ENCODE measurements around the gene DEAF1.

GRCh38 chr11:601573-602245 lies 93.3 kb downstream of the DEAF1 start:
- TF ChIP-seq, protein P1, sequence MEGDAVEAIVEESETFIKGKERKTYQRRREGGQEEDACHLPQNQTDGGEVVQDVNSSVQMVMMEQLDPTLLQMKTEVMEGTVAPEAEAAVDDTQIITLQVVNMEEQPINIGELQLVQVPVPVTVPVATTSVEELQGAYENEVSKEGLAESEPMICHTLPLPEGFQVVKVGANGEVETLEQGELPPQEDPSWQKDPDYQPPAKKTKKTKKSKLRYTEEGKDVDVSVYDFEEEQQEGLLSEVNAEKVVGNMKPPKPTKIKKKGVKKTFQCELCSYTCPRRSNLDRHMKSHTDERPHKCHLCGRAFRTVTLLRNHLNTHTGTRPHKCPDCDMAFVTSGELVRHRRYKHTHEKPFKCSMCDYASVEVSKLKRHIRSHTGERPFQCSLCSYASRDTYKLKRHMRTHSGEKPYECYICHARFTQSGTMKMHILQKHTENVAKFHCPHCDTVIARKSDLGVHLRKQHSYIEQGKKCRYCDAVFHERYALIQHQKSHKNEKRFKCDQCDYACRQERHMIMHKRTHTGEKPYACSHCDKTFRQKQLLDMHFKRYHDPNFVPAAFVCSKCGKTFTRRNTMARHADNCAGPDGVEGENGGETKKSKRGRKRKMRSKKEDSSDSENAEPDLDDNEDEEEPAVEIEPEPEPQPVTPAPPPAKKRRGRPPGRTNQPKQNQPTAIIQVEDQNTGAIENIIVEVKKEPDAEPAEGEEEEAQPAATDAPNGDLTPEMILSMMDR (IDR thresholded peaks at IDR 0.05 in 2 of 3, conservative IDR thresholded peaks at IDR 0.05 in 1 of 3; ENCODE audit: control insufficient read depth in 2 of 3, extremely low read depth in 1 of 3, insufficient read depth in 1 of 3, low read depth in 3 of 3, low read length in 3 of 3) = no peak
- TF ChIP-seq NBN (IDR thresholded peaks at IDR 0.05) (no peak), CHD4 (IDR thresholded peaks at IDR 0.05) (no peak), SMAD5 (IDR thresholded peaks at IDR 0.05; ENCODE audit: low read depth) (no peak)

All from GM12878 (cell line).